NT2/D1 (cell line): Measurements from ENCODE around the gene MAP2K4.
"Not testable (repeated sequence)": the region's sequence is repeated elsewhere in the genome, so short reads cannot be mapped to it uniquely, and the experiment has no call there.

Experiments
- DNase-seq: peaks from one replicate; pipeline ENCODE4 v3.0.0-alpha.2; 2011; ENCODE audit warnings: low read depth, low spot score
- H3K27me3 ChIP-seq: 2 replicates; pipeline ENCODE4 v1.6.0; 2011; ENCODE audit warnings: mild to moderate bottlenecking; ENCODE audit not compliant: insufficient read length, insufficient read depth
- H3K36me3 ChIP-seq: 2 replicates; pipeline ENCODE4 v1.6.1; 2011; ENCODE audit warnings: mild to moderate bottlenecking, low read length, mixed read lengths; ENCODE audit not compliant: insufficient read depth, insufficient read length
- H3K4me1 ChIP-seq: 2 replicates; pipeline ENCODE4 v1.5.1; 2011; ENCODE audit not compliant: insufficient read depth, insufficient read length
- H3K4me3 ChIP-seq: 2 replicates; pipeline ENCODE4 v1.5.1; 2011; ENCODE audit warnings: low read depth; ENCODE audit not compliant: insufficient read length
- H3K9ac ChIP-seq: 2 replicates; pipeline ENCODE4 v1.6.0; 2011; ENCODE audit warnings: low read depth; ENCODE audit not compliant: insufficient read length
- H3K9me3 ChIP-seq: 2 replicates; pipeline ENCODE4 v1.5.1; 2011; ENCODE audit warnings: mild to moderate bottlenecking, low read length; ENCODE audit not compliant: insufficient read depth
- SUZ12 ChIP-seq: IDR thresholded peaks from 2 replicates; pipeline ENCODE4 v1.6.1; 2011; ENCODE audit not compliant: insufficient read length, insufficient read depth; ENCODE audit errors: extremely low read depth
- YY1 ChIP-seq: IDR thresholded peaks from 2 replicates; pipeline ENCODE4 v1.6.1; 2011; ENCODE audit not compliant: insufficient read length, insufficient read depth
- ZNF274 ChIP-seq: IDR thresholded peaks from 2 replicates; pipeline ENCODE4 v1.6.1; 2011; ENCODE audit warnings: mild to moderate bottlenecking, low read depth, low read length

The MAP2K4 gene

GRCh38 chr17:12133183-12133582, 112.5 kb downstream of the MAP2K4 start:
- no peaks in the 10 kb centered on the region for H3K27me3 ChIP-seq
- no peak for DNase-seq
- H3K4me1 ChIP-seq, result no peaks in the 10 kb centered on the region
- peaks cover 5% of the 10 kb centered on the region; the same call in 1 of the 2 replicates for H3K9me3 ChIP-seq
- H3K9ac ChIP-seq, result no peak overlapping the region
- no peak overlapping the region for H3K4me3 ChIP-seq
- H3K36me3 ChIP-seq, result peaks cover 9% of the 10 kb centered on the region
- TF ChIP-seq YY1 (no peak), ZNF274 (no peak), SUZ12 (no peak)

- no peak for TF ChIP-seq YY1
- no peak for TF ChIP-seq ZNF274
- no peak for DNase-seq
- Histone ChIP-seq H3K27me3 (no peaks in the 10 kb centered on the region), H3K9ac (no peak overlapping the region), H3K4me3 (no peak overlapping the region), H3K36me3 (peaks cover 6% of the 10 kb centered on the region), H3K9me3 (peaks cover 5% of the 10 kb centered on the region; the same call in 1 of the 2 replicates), H3K4me1 (no peaks in the 10 kb centered on the region)
These were observed 113.4 kb downstream of the MAP2K4 start for GRCh38 chr17:12134101-12134500.

- Histone ChIP-seq H3K27me3 (no peaks in the 10 kb centered on the region), H3K4me1 (no peaks in the 10 kb centered on the region), H3K36me3 (peaks cover 2% of the 10 kb centered on the region), H3K9me3 (peaks cover 5% of the 10 kb centered on the region; the same call in 1 of the 2 replicates), H3K9ac (no peak overlapping the region), H3K4me3 (no peak overlapping the region)
- DNase-seq, result no peak
- TF ChIP-seq YY1 (no peak), SUZ12 (no peak), ZNF274 (no peak)
These were observed 113.9 kb downstream of the MAP2K4 start for GRCh38 chr17:12134587-12134986.

GRCh38 chr17:12136243-12136642, 115.6 kb downstream of the MAP2K4 start:
- no peak overlapping the region for H3K9ac ChIP-seq
- H3K4me1 ChIP-seq, result no peaks in the 10 kb centered on the region
- DNase-seq, result no peak
- TF ChIP-seq SUZ12, result no peak
- TF ChIP-seq ZNF274, result no peak
- no peak for TF ChIP-seq YY1
- peaks cover 7% of the 10 kb centered on the region for H3K36me3 ChIP-seq
- peaks cover 5% of the 10 kb centered on the region; the same call in 1 of the 2 replicates for H3K9me3 ChIP-seq
- no peaks in the 10 kb centered on the region for H3K27me3 ChIP-seq
- H3K4me3 ChIP-seq, result no peak overlapping the region

GRCh38 chr17:12136646-12137045, 116.0 kb downstream of the MAP2K4 start:
- no peaks in the 10 kb centered on the region for H3K4me1 ChIP-seq
- peaks cover 5% of the 10 kb centered on the region; the same call in 1 of the 2 replicates for H3K9me3 ChIP-seq
- no peak for TF ChIP-seq YY1
- TF ChIP-seq SUZ12, result no peak
- no peak for TF ChIP-seq ZNF274
- peaks cover 11% of the 10 kb centered on the region for H3K36me3 ChIP-seq
- DNase-seq, result no peak
- no peak overlapping the region for H3K9ac ChIP-seq
- no peaks in the 10 kb centered on the region for H3K27me3 ChIP-seq
- no peak overlapping the region for H3K4me3 ChIP-seq

- Histone ChIP-seq H3K4me3 (no peak overlapping the region), H3K9ac (no peak overlapping the region), H3K9me3 (peaks cover 5% of the 10 kb centered on the region; the same call in 1 of the 2 replicates), H3K36me3 (peaks cover 19% of the 10 kb centered on the region), H3K4me1 (no peaks in the 10 kb centered on the region), H3K27me3 (no peaks in the 10 kb centered on the region)
- no peak for DNase-seq
- TF ChIP-seq YY1 (no peak), SUZ12 (no peak), ZNF274 (no peak)
These were observed 117.2 kb downstream of the MAP2K4 start for GRCh38 chr17:12137859-12138258.

- DNase-seq, result no peak
- Histone ChIP-seq H3K4me3 (no peak overlapping the region), H3K9ac (no peak overlapping the region), H3K27me3 (no peaks in the 10 kb centered on the region), H3K4me1 (no peaks in the 10 kb centered on the region), H3K9me3 (peaks cover 5% of the 10 kb centered on the region; the same call in 1 of the 2 replicates), H3K36me3 (peaks cover 28% of the 10 kb centered on the region)
- TF ChIP-seq SUZ12 (no peak), ZNF274 (no peak), YY1 (no peak)
These were observed 120.0 kb downstream of the MAP2K4 start for GRCh38 chr17:12140685-12141084.

- H3K36me3 ChIP-seq, H3K4me1 ChIP-seq, DNase-seq, H3K4me3 ChIP-seq, H3K9ac ChIP-seq, H3K27me3 ChIP-seq: not testable (repeated sequence)
- H3K9me3 ChIP-seq, result peaks cover 37% of the 10 kb centered on the region
These were observed 141.5 kb downstream of the MAP2K4 start for GRCh38 chr17:12162187-12162586.
